Psoas muscle (tissue), 8 donors: ENCODE data around the gene HIF3A. TPM values are rescaled to one million over a fixed set of nuclear protein-coding genes. Genes with fewer than 3 reads are reported as not detected.
"Not testable (repeated sequence)": the region's sequence is repeated elsewhere in the genome, so short reads cannot be mapped to it uniquely, and the experiment has no call there.

Source experiments
- ATAC-seq, 4 donors: fragments of 200-7000 bp; cut with Tn5 transposase; one replicate each; pipeline ENCODE4 v1.9.1; 2020; ENCODE audit warnings: moderate library complexity in 3 of 4, mild to moderate bottlenecking in 2 of 4
- DNase-seq, 2 donors: peaks; one replicate each; pipeline ENCODE4 v3.0.0-alpha.2; 2020
- H3K27ac ChIP-seq: fragments of 200-600 bp; one replicate; pipeline ENCODE4 v1.8.0; 2022
- H3K27me3 ChIP-seq, 3 donors: fragments of 200-600 bp in 1 of 3; one replicate each; pipeline versions ENCODE4 v1.6.1 to v1.8.0; 2013 to 2022; ENCODE audit warnings: low read length in 2 of 3, mild to moderate bottlenecking in 2 of 3, moderate library complexity in 1 of 3; ENCODE audit not compliant: insufficient read depth in 3 of 3
- H3K36me3 ChIP-seq, 2 donors: fragments of 200-600 bp in 1 of 2; one replicate each; pipeline versions ENCODE4 v1.6.1 to v1.8.0; 2013 to 2022; ENCODE audit warnings: low read depth in 1 of 2, mild to moderate bottlenecking in 1 of 2, moderate library complexity in 1 of 2; ENCODE audit not compliant: insufficient read depth in 1 of 2
- H3K4me1 ChIP-seq: fragments of 200-600 bp; one replicate; pipeline ENCODE4 v1.8.0; 2022
- H3K4me3 ChIP-seq: fragments of 200-600 bp; one replicate; pipeline ENCODE4 v1.8.0; 2022; ENCODE audit warnings: mild to moderate bottlenecking
- H3K9me3 ChIP-seq: fragments of 200-600 bp; one replicate; pipeline ENCODE4 v1.8.0; 2022
- CTCF ChIP-seq: fragments of 200-600 bp; IDR thresholded peaks from one replicate; pipeline ENCODE4 v1.8.0; 2022; ENCODE audit warnings: antibody characterized with exemption
- WGBS, 3 donors: extraction: QIAGEN DNeasy Blood & Tissue Kit; methylation state at CpG; one replicate each; pipeline versions ENCODE4 v1.1.6 to v1.1.7; 2013; 5-methylcytosine and 5-hydroxymethylcytosine counted together
- intact Hi-C, 2 donors: fragments of 100-400 bp; cut with DNase I; formaldehyde crosslinking; loops; one replicate each; pipeline versions ENCODE4 v1.11.0 to v1.14.2; 2022
- polyA plus RNA-seq, 3 donors: library from polyadenylated mRNA; stranded (reverse); fragments of 200-250 nt; gene quantifications; one replicate each; pipeline ENCODE4 v1.2.3, GENCODE V29; 2013
- total RNA-seq, 4 donors: library from RNA; stranded (reverse); fragmentation: NEBNext Ultra II Directional in 2 of 4; extraction: Animal tissue kit (Norgen Biotek cat#: 25700) in 2 of 4; gene quantifications; one replicate each; pipeline versions ENCODE4 v1.2.1 to v1.2.4, GENCODE V29; 2021 to 2023
- donor health status: healthy with polysubstance abuse.
- donor health status: DM: no; HTN: no; CAD: no; lungs with moderate emphysema.
- donor health status: Bipolar disorder and iron deficiency.
- donor health status: healthy.
- donor health status: DM: yes; HTN: yes; CAD: no.
- donor health status: DM: no; HTN: no; CAD: no.
- donor health status: DM: no; HTN: no; CAD: no.
- donor health status: DM: yes; HTN: yes; CAD: no.

The HIF3A gene
- total and polyA plus RNA-seq, 7 donors: 1.6 to 20.4 (median 10.5) TPM

- peak; percentile 78 to 90 (median 83) for ATAC-seq
- Histone ChIP-seq H3K4me1 (peaks cover 36% of the 10 kb centered on the region), H3K27ac (peak overlapping the region; percentile 75), H3K9me3 (no peaks in the 10 kb centered on the region), H3K4me3 (no peak overlapping the region), H3K27me3 (no peaks in the 10 kb centered on the region), H3K36me3 (peaks cover 0 to 25% of the 10 kb centered on the region in 2 donors)
- intact Hi-C loops: no loop called here
- TF ChIP-seq CTCF: no peak
- DNase-seq: peak; percentile 69 to 80
- 53 to 57% (median 55%) methylated on average over 16 to 17 of the region's 17 CpGs for WGBS, 3 donors
Observed at GRCh38 chr19:46373491-46374359, 76.9 kb downstream of the HIF3A start.

- WGBS, 3 donors: 87 to 93% (median 89%) methylated on average over 21 of the region's 21 CpGs
- Histone ChIP-seq H3K4me1 (peaks cover 47% of the 10 kb centered on the region), H3K4me3 (no peak overlapping the region), H3K9me3 (no peaks in the 10 kb centered on the region), H3K36me3 (peaks cover 0 to 22% of the 10 kb centered on the region in 2 donors), H3K27me3 (no peaks in the 10 kb centered on the region), H3K27ac (peak overlapping the region; percentile 75)
- ATAC-seq: no peak
- intact Hi-C loops: no loop called here
- DNase-seq: no peak
- no peak for TF ChIP-seq CTCF
Observed at GRCh38 chr19:46374536-46375475, 78.0 kb downstream of the HIF3A start.

- DNase-seq, H3K27ac ChIP-seq, ATAC-seq, H3K9me3 ChIP-seq, intact Hi-C loops, H3K4me3 ChIP-seq, H3K27me3 ChIP-seq: not testable (repeated sequence)
- 92 to 95% (median 93%) methylated on average over 20 to 22 of the region's 22 CpGs for WGBS, 3 donors
- Histone ChIP-seq H3K4me1 (peaks cover 51% of the 10 kb centered on the region), H3K36me3 (peaks cover 0 to 22% of the 10 kb centered on the region in 2 donors)
Observed at GRCh38 chr19:46375476-46376067, 78.7 kb downstream of the HIF3A start.

- DNase-seq (no peak), ATAC-seq (no peak)
- TF ChIP-seq CTCF: no peak
- Histone ChIP-seq H3K4me1 (peaks cover 51% of the 10 kb centered on the region), H3K27me3 (no peaks in the 10 kb centered on the region), H3K27ac (peak overlapping the region; percentile 27), H3K36me3 (peaks cover 0 to 25% of the 10 kb centered on the region in 2 donors), H3K4me3 (no peak overlapping the region), H3K9me3 (no peaks in the 10 kb centered on the region)
- intact Hi-C loops: no loop called here
- 81 to 90% (median 86%) methylated on average over 20 of the region's 20 CpGs for WGBS, 3 donors
Observed at GRCh38 chr19:46376241-46377153, 79.7 kb downstream of the HIF3A start.
